HepG2 (cell line): ENCODE data around the gene ADAM15. TPM values are rescaled to one million over a fixed set of nuclear protein-coding genes. Genes with fewer than 3 reads are reported as not detected.

ENCODE experiments used
- ATAC-seq: fragments of 200-7000 bp; cut with Tn5 transposase; 3 replicates; pipeline ENCODE4 v1.9.1; 2020; ENCODE audit warnings: mild to moderate bottlenecking, moderate library complexity
- BruUV-seq: library from RNA; stranded (reverse); fragments of 400-500 nt; replicated peaks from 2 replicates; lab custom pipeline; 2021; lab: Mats Ljungman, UMichigan
- CTCF ChIA-PET: fragments of 300-600 bp; formaldehyde crosslinking; extraction: SDS; loops from one replicate; lab custom pipeline; 2021; ENCODE audit warnings: low total read pairs, inconsistent platforms, low intra/inter-chr PET ratio; lab: Yijun Ruan, JAX
- POLR2A ChIA-PET: fragments of 350-600 bp; sonication (Branson Sonifier 250); formaldehyde crosslinking; loops from one replicate; lab custom pipeline; 2020; ENCODE audit warnings: antibody characterized with exemption, inconsistent platforms; lab: Yijun Ruan, JAX
- DNase-seq: peaks from one replicate; pipeline ENCODE4 v3.0.0-alpha.2; 2015; ENCODE audit warnings: low spot score
- FAIRE-seq: peaks from 3 replicates; lab custom pipeline; 2011; peaks lifted over from hg19 to GRCh38; lab: Jason Lieb, UNC
- H2AFZ ChIP-seq: one replicate; pipeline ENCODE4 v1.6.1; 2011; ENCODE audit warnings: low read length, inconsistent platforms
- H3K27ac ChIP-seq: fragments of 300-600 bp; 3 replicates; pipeline ENCODE4 v1.8.0; 2011; ENCODE audit warnings: mixed run types, mild to moderate bottlenecking, mixed read lengths, low read length, inconsistent platforms; ENCODE audit not compliant: insufficient read depth; ENCODE audit errors: extremely low read length
- H3K27me3 ChIP-seq, 2 experiments: fragments of 200-600 bp in 1 of 2; 2 replicates in 1 of 2; 3 replicates in 1 of 2; pipeline versions ENCODE4 v1.6.0 to v1.8.0; 2011; ENCODE audit warnings: low read length in 2 of 2, mild to moderate bottlenecking in 2 of 2, moderate library complexity in 2 of 2, inconsistent platforms in 1 of 2; ENCODE audit not compliant: insufficient read depth in 2 of 2, control insufficient read depth in 1 of 2
- H3K36me3 ChIP-seq, 2 experiments: fragments of 200-600 bp in 1 of 2; replicated peaks in 1 of 2; 2 replicates in 1 of 2; 3 replicates in 1 of 2; pipeline versions ENCODE4 v1.5.1 to v1.8.0; 2011; ENCODE audit warnings: low read length in 2 of 2, inconsistent platforms in 1 of 2; ENCODE audit not compliant: insufficient read depth in 2 of 2, control insufficient read depth in 1 of 2
- H3K4me1 ChIP-seq: 2 replicates; pipeline ENCODE4 v1.5.1; 2012; ENCODE audit warnings: low read length, inconsistent platforms; ENCODE audit not compliant: insufficient read depth
- H3K4me2 ChIP-seq: 2 replicates; pipeline ENCODE4 v1.6.0; 2011; ENCODE audit warnings: low read depth, low read length, inconsistent platforms
- H3K4me3 ChIP-seq, 3 experiments: fragments of 200-600 bp in 1 of 3; sonication (generic), shearing (Covaris generic) in 1 of 3; replicated peaks in 1 of 3; 2 replicates each; pipeline ENCODE4 v1.5.1; 2011 to 2016; ENCODE audit warnings: low read length in 3 of 3, inconsistent platforms in 2 of 3, low read depth in 2 of 3, mild to moderate bottlenecking in 2 of 3, control low read depth in 1 of 3, mixed read lengths in 1 of 3; ENCODE audit not compliant: insufficient read depth in 1 of 3
- H3K79me2 ChIP-seq: one replicate; pipeline ENCODE4 v1.6.1; 2011; ENCODE audit warnings: low read length, inconsistent platforms; ENCODE audit not compliant: insufficient read depth
- H3K9ac ChIP-seq: 2 replicates; pipeline ENCODE4 v1.6.0; 2011; ENCODE audit warnings: mild to moderate bottlenecking, low read depth, low read length, inconsistent platforms; ENCODE audit not compliant: insufficient read depth
- H3K9me3 ChIP-seq: 2 replicates; pipeline ENCODE4 v1.5.1; 2012; ENCODE audit warnings: mild to moderate bottlenecking, low read length
- H4K20me1 ChIP-seq: 2 replicates; pipeline ENCODE4 v1.6.0; 2011; ENCODE audit warnings: inconsistent platforms, mild to moderate bottlenecking, low read length, moderate library complexity; ENCODE audit not compliant: insufficient read depth
- GATAD2A ChIP-seq: IDR thresholded peaks from 2 replicates; pipeline ENCODE4 v1.6.1; 2016
- MAFF ChIP-seq: IDR thresholded peaks from 2 replicates; pipeline ENCODE4 v1.6.1; 2011; ENCODE audit warnings: low read depth, low read length, improper control_type of control experiment
- MAFK ChIP-seq, 2 experiments: IDR thresholded peaks in 1 of 2; conservative IDR thresholded peaks in 1 of 2; 2 replicates each; pipeline ENCODE4 v1.6.1; 2011; ENCODE audit warnings: improper control_type of control experiment in 2 of 2, low read length in 2 of 2
- NR2F1 ChIP-seq, 2 experiments: fragments of 450-650 bp in 1 of 2; formaldehyde crosslinking in 1 of 2; IDR thresholded peaks; 2 replicates each; pipeline versions ENCODE4 v1.5.0 to v1.6.1; 2016 to 2020; ENCODE audit warnings: mild to moderate bottlenecking in 1 of 2, missing compliant biosample characterization in 1 of 2, missing genetic modification reagents in 1 of 2, moderate library complexity in 1 of 2
- POLR2G ChIP-seq: fragments of 200-400 bp; formaldehyde crosslinking; IDR thresholded peaks from 2 replicates; pipeline ENCODE4 v1.6.1; 2018; ENCODE audit warnings: mild to moderate bottlenecking, low read depth, low read length, moderate library complexity
- RBM22 ChIP-seq: fragments of 200-400 bp; formaldehyde crosslinking; optimal IDR thresholded peaks from 2 replicates; pipeline ENCODE3; 2017; ENCODE audit warnings: mild to moderate bottlenecking, low read length, moderate library complexity
- ZC3H13 ChIP-seq: sonication (generic); formaldehyde crosslinking; IDR thresholded peaks from 2 replicates; pipeline ENCODE4 v1.8.1; 2023; ENCODE audit warnings: mild to moderate bottlenecking, missing genetic modification reagents, moderate library complexity
- ZFP36 ChIP-seq: fragments of 150-350 bp; IDR thresholded peaks from 2 replicates; pipeline ENCODE4 v1.6.1; 2018; ENCODE audit warnings: borderline replicate concordance, low read length, low read depth; ENCODE audit not compliant: partially characterized antibody
- ZNF432 ChIP-seq: sonication (generic); formaldehyde crosslinking; IDR thresholded peaks from 2 replicates; pipeline ENCODE4 v1.5.0; 2020; ENCODE audit warnings: missing genetic modification reagents, mild to moderate bottlenecking, borderline replicate concordance
- ZNF564 ChIP-seq: sonication (generic); formaldehyde crosslinking; IDR thresholded peaks from 2 replicates; pipeline ENCODE4 v1.8.1; 2023; ENCODE audit warnings: mild to moderate bottlenecking, missing genetic modification reagents
- ZNF607 ChIP-seq: sonication (generic); formaldehyde crosslinking; IDR thresholded peaks from 2 replicates; pipeline ENCODE4 v1.5.1; 2020; ENCODE audit warnings: missing genetic modification reagents, mild to moderate bottlenecking, borderline replicate concordance
- ZNF772 ChIP-seq: sonication (generic); formaldehyde crosslinking; IDR thresholded peaks from 2 replicates; pipeline ENCODE4 v1.5.0; 2020; ENCODE audit warnings: mild to moderate bottlenecking, missing genetic modification reagents
- ZNF780A ChIP-seq: sonication (generic); formaldehyde crosslinking; IDR thresholded peaks from 2 replicates; pipeline ENCODE4 v1.8.0; 2022; ENCODE audit warnings: mild to moderate bottlenecking, missing genetic modification reagents, moderate library complexity
- WGBS: methylation state at CpG from one replicate; pipeline ENCODE4 v1.1.6; 2017; ENCODE audit warnings: low lambda C conversion rate; 5-methylcytosine and 5-hydroxymethylcytosine counted together
- in situ Hi-C: cut with HindIII; loops from 2 replicates; pipeline ENCODE4 v1.10.0; 2017; ENCODE audit warnings: low pct_unique_long_range_greater_than_20kb; ENCODE audit not compliant: extremely low pct_ligation_motif_present
- intact Hi-C: fragments of 100-400 bp; cut with micrococcal nuclease; formaldehyde crosslinking; loops from one replicate; pipeline ENCODE4 v1.10.0; 2022; ENCODE audit not compliant: unreplicated experiment
- polyA plus RNA-seq, 8 experiments: library from polyadenylated mRNA; depleted of rRNA in 3 of 8; stranded (reverse) in 7 of 8; unstranded in 1 of 8; fragments of >200 nt; fragmentation: Illumina TruSeq in 4 of 8; extraction: Trizol in 4 of 8; gene quantifications; 2 replicates each; pipeline versions ENCODE4 v1.2.1 to v1.2.3, GENCODE V29; 2011 to 2016; ENCODE audit warnings: low read depth in 4 of 8, missing spikeins in 1 of 8, mixed read lengths in 1 of 8; ENCODE audit not compliant: insufficient read depth in 1 of 8
- total RNA-seq, 5 experiments: library from RNA; depleted of rRNA; stranded (reverse); fragments of >200 nt; fragmentation: Illumina TruSeq; extraction: Trizol; gene quantifications; 2 replicates each; pipeline ENCODE4 v1.2.3, GENCODE V29; 2016; ENCODE audit warnings: low read depth in 1 of 5

ADAM15 gene
- total and polyA plus RNA-seq, 2 of the 13 experiments (the other 11 are each of a cell fraction or from before 2014, with no cell fraction given) = 17.9 to 25.6 TPM

DNA sequence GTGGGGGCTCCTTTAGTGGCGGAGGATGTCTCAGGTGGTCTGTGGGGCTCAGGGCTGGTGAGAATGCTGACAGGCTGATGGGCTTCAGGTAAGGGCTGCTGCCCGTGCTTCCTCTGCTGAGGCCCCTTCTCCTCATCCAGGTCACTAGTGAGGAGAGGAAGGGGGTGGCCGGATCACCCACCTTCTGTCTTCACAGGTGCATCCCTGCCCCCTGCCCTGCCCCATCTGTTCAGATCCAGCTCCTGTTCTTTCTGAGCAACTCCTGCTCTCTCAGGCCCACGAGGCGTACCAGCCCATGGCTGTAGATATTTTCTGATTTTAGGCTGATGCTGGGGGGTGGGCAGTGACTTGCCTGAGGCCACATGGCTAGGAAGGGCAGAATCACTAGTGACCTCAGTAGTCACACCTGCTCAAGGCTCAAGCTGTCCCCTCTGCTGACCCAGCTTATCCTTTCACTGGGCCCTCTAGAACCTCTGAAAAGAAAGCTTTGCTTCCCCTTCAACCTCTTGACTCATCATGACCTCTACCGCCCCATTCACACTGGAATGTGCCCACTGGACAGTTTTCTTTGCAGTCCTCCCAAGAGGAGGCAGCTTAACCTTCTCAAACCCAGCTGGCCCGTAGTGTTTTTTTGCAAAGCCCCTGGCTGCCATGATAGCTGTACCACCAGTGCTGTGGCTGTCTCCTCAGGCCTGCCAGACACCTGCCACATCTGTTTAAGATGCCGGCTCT, 32.3 kb upstream of the ADAM15 start:
- intact Hi-C loops (no loop called here), in situ Hi-C loops (no loop called here)
- ChIA-PET POLR2A (interaction anchor here (1.1 to 2.0 kb wide), 3 partner anchors 12 to 26 kb away, joined by 4 to 9 read pairs (median 5); no protein-coding TSS in a partner anchor), CTCF (interaction anchor here (0.8 to 2.8 kb wide), 7 partner anchors 19 to 65 kb away, joined by 3 to 54 read pairs (median 9); partner anchors contain the start of genes CKS1B, PYGO2 and ZBTB7B)
- TF ChIP-seq POLR2G = peak; percentile 22; the same call in 1 of the 2 replicates
- peak; percentile 44 for TF ChIP-seq RBM22
- TF ChIP-seq GATAD2A = no peak
- TF ChIP-seq MAFF = peak; percentile 47; the same call in 1 of the 2 replicates
- TF ChIP-seq MAFK (conservative IDR thresholded peaks at IDR 0.05 in 1 of 2, IDR thresholded peaks at IDR 0.05 in 1 of 2; ENCODE audit: low read length in 2 of 2) = peak; percentile 29 to 45; a peak in 3 of 4 replicates
- Histone ChIP-seq H3K4me1 (peaks cover 46% of the 10 kb centered on the region), H3K27me3 (no peaks in the 10 kb centered on the region), H3K4me2 (no peak overlapping the region), H4K20me1 (no peaks in the 10 kb centered on the region), H3K9ac (no peak overlapping the region), H3K9me3 (no peaks in the 10 kb centered on the region), H2AFZ (no peak overlapping the region), H3K36me3 (peaks cover 6 to 16% of the 10 kb centered on the region in 2 experiments; a peak in 3 of 5 replicates), H3K4me3 (no peak overlapping the region), H3K27ac (no peak overlapping the region), H3K79me2 (no peaks in the 10 kb centered on the region)
- no TSS peak for BruUV-seq
- FAIRE-seq (no peak), ATAC-seq (no peak), DNase-seq (no peak)
- WGBS = 91% methylated on average over 8 of the region's 8 CpGs

DNA sequence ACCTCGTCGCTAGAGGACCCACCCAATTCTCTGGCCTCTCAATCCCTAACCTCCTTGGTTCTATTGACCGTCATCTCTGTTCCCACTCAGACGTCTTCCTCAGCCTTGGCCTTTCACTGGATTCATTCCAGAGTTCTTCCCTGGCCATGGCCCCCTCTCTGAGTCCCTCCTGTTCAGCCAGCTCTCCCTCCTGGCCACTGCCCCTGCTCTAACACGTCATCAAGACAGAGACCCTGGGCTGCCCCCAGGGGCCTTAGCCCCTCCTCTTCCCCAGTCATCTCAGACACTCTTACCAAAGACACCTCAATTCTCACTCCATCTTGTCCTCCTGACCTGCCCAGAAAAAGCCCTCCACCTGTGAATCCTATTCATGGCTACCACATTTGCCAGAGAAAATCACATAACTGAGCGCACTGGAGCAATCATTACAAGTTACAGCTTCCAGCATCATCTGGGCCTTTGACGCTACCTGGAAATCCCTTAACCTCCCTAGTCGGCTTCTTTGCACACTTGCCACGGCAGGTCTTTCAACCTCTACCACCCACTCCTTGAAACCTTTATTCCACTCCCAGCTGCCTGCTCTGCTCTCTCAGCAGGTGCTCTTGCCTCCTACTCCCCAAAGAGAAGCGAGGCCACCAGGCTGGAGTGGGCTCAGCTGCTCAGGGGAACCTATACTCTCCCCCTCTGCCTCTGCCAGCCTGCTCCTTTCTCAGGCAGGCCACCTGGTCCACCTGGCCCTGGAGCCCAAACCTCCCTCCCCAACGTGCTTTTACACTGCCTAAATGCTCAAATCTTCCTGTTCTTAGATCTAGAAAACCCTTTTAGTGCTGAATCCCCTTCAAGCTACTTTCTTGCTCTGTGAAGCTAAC, 31.5 kb upstream of the ADAM15 start:
- Histone ChIP-seq H3K9me3 (no peaks in the 10 kb centered on the region), H3K79me2 (no peaks in the 10 kb centered on the region), H3K4me1 (peaks cover 52% of the 10 kb centered on the region), H3K36me3 (peaks cover 6 to 9% of the 10 kb centered on the region in 2 experiments; a peak in 2 of 5 replicates), H3K27me3 (no peaks in the 10 kb centered on the region), H3K27ac (no peak overlapping the region), H3K4me2 (no peak overlapping the region), H2AFZ (no peak overlapping the region), H3K9ac (no peak overlapping the region), H3K4me3 (no peak overlapping the region), H4K20me1 (no peaks in the 10 kb centered on the region)
- in situ Hi-C loops = no loop called here
- WGBS = 92% methylated on average over 11 of the region's 11 CpGs
- intact Hi-C loops = no loop called here
- ChIA-PET POLR2A (interaction anchor here (1.1 to 1.2 kb wide), 2 partner anchors 19 to 25 kb away, joined by 4 to 5 read pairs; no protein-coding TSS in a partner anchor), CTCF (interaction anchor here (0.8 kb wide), 1 partner anchor 24 kb away, joined by 3 read pairs; no protein-coding TSS in a partner anchor)
- no peak for DNase-seq
- BruUV-seq = no TSS peak
- ATAC-seq = no peak
- no peak for FAIRE-seq
- no peak for TF ChIP-seq ZNF564 (CRISPR knock-in tag)
- TF ChIP-seq ZNF432 = no peak
- TF ChIP-seq ZNF607 (CRISPR knock-in tag) = no peak
- TF ChIP-seq ZC3H13 (CRISPR knock-in tag) = no peak
- TF ChIP-seq ZNF780A = no peak
- no peak for TF ChIP-seq NR2F1 (CRISPR knock-in tag; IDR thresholded peaks at IDR 0.05)
- TF ChIP-seq ZFP36 = no peak
- TF ChIP-seq ZNF772 (CRISPR knock-in tag) = no peak
